GM21737 (cell line): ENCODE data around the gene PTCHD1.

Experiments
- ATAC-seq: cut with Tn5 transposase; IDR thresholded peaks from one replicate; pipeline ENCODE4 v1.9.1; 2021; ENCODE audit warnings: mild to moderate bottlenecking, moderate library complexity; ENCODE audit not compliant: unreplicated experiment

Gene PTCHD1

DNA sequence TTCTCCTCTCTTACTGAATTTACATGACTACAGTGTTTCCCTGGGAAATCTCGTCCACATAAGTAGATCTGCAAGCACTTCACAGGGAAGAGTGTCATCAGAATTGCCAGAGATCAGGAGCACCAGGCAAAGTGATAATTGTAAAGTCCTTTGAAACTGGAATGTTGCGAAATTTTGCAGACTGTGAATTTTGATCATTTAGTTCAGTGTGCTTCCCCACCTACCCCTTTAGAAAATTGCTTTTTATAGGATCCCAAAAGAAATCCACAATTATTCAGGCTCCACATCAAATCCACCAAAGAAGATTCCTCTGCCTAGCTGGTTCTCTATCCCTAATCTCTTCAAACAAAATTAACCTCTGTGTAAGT is 10.2 kb downstream of the PTCHD1 start:
- no peak for ATAC-seq

DNA sequence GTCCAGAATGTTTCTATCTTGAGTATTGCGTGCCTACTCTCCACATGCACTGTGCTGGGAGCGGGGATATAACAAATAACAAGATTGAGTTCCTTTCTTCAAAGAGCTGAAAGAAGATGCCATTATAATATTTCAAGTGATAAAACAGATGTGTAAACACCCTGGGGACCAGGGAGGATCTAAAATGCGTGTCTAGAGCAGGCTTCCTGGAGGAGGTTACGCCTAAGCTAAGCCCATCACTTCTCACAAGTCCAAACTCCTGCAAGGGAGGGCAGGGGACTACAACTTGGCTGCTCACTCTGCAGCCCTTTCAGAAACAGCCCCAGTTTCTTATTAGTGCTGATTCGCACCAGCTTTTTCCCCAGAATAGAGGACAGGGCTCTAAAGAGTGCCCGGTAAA is 21.5 kb downstream of the PTCHD1 start:
- no peak for ATAC-seq

DNA sequence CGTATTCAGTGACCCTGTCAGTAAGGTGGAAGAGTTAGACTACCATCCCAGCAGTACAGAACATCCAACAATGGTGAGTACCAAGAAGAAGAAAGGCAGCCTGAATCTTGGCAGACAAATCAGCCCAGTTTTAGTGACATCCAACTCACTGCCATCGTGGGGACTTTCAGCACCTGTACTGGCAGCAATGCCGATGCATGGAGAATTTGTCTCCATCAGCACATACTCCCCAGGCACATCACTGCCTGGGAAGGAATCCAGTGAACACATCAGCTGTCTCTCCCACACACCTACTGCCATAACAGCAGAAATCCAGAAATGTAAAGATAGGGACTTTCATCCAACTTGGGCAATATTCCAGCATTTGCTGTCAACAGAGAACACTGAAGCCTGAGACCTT is 29.8 kb downstream of the PTCHD1 start:
- no peak for ATAC-seq

DNA sequence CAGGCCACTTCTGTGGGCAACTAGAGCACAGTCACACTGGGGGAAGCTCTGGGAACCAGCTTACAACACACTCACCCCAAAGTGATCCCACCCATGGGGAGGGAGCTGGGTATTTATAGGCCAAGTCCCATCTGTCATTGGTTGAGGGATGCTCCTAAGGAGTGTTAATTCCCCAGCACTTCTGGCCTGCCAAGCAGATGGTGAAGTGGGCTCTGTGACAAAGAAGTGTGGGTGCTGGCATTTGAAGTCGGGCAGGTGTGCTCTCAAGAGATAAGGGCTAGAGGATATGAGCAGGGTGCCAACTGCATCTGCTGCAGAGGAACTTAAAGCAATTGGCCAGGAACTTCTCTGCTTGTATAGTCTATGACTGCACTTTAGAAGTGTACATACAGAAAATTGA is 30.9 kb downstream of the PTCHD1 start:
- ATAC-seq: no peak

DNA sequence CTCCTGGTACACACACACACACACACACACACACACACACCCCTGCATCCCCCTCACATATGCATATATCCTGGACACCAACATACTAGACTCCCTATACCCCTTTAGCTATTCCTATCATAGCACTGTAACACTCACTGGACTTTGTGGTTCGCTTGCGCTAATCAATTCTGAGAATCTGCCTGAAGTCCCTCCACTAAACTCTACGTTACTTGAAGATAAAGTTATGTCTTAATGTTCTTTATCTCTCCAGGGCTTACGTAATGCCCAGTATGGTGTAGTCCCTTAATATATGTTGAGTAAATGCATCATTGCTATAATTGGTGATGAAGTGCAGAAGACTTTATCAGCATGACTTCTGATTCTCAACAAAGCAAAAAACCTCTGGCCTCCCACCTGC is 32.3 kb downstream of the PTCHD1 start:
- no peak for ATAC-seq

DNA sequence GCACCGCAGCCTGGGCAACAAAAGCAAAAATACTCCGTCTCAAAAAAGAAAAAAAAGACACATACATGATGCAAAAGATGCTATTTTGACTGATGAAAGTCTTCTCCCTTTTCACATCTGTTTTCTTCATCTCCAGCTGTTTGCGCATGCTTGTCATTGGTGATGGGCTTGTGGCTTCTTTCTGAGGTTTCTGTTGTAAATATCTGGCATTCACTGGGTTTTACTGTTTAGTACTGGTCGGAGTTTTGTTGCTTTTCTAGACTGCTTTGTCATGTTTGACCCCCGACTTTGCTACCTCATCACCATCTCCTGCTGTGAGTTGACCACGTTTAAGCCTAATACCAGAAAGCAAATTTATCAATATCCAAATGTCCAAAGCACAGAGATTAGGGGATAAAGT is 34.4 kb downstream of the PTCHD1 start:
- no peak for ATAC-seq

DNA sequence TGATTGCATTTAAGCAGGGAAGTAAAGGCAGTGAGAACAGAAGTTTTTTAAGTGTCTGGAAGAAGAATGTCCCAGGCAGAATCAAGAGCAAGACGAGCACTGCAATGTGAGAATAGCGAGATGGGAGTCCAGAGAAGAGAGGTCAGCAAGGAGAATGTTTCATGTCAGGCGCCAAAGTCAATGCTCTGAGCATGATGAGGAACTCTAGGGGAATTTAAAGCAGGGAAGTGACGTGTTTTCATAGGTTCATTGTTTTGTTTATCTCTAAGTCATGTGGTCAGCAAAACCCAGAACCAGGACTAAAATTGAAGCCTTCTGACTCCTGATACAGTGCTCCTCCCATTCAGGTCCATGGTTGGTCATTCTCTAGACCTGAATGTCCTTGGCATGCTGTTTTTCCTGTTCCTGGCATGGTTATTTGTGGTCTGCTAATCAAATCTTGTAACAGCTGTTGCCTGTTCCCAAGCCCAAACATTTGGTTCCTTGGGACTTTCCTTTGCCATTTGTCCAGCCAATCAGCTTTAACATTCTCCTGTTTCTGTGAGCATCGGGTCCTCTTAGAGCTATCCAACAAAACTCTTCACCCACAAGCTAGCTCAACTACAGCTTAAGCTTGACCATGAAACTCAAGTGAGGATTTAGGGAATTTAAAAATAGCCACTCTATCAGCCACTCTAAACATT is 37.7 kb downstream of the PTCHD1 start:
- ATAC-seq: no peak

DNA sequence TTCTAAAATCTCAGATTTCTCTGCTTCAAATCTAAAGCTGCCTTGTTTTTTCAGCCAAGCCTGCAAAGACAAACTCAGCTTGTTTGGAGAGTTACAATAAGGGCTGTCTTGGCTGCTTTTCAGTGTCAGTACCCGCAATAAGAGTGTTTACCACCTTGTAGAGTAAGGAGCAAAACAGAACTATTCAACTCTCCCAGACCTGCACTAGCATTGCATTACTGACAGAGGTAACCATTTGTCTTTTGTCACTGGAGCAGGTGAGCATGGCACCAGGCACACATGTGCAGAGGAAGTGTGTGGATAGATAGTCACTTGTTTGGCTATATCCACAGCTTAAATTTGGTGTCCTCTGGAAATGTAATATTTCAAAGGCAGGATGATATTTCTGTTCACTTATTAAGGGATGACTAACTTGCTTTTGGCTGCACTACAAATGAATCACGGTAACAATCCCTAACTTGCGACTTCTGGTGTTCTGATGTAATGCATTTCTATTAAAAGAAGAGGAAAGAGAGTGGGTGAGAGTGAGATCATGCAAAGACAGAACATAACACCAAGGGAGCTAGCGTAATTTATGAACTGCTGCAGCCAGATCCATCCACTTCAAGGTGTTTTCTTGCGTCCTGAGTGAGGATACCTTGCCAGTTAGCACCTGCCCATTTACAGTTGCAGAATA is 38.6 kb downstream of the PTCHD1 start:
- no peak for ATAC-seq

DNA sequence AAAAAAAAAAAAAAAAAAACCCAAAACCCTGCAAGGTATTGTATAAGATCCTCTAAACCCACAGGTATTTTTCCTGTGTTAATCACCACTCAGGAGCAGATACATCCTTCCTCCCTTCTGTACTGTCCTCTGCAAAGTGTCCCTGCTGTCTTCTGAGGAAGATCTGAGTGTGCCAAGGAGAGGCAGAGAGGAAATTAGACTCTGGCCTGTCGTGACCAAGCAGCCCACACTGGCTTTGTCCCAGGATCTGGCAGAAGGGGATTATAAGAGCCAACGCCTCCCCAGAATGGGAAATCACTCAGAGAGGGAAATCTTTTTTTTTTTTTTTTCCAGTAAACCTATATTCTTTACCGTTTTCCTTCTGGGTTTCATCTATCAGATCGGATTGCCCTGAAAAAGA is 39.6 kb downstream of the PTCHD1 start:
- ATAC-seq: no peak

DNA sequence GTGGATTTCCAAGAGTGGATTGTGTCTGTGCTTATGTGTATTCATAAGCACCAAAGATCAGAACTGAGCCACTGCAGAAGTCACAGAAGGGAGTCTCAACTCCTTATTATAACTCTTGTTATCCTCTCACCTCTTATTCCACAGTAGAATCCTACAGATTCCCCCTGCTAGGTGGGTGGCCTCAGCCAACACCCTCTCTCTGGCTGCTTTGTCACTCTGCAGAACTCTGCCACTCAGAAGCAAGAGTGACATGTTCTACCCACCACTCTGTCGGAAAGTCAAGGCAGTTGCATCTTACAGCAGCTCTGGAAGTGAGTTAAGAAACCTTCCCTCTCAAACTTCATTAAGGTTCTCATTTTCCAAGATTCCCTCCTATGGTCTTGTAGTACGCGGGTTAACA is 41.9 kb downstream of the PTCHD1 start:
- ATAC-seq: no peak

DNA sequence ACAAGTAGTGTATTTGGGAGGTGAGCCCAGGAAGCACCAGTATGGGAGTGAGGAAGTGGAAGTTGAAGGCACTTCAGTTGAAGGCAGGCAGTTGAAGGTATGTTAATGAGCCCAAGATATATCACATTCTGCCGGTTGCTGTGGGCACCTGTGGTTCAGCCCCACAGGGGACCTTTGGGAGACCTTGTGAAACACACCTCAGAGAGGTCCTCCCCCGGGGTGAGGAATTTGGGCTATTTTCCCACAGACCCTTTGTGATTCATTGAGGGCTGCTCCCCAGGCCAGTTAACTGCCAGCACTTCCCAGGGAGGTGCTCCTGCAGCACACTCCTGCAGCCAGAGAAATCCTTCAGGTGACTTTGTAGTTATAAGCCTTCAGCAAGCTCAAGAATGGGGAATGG is 45.9 kb downstream of the PTCHD1 start:
- ATAC-seq: no peak

DNA sequence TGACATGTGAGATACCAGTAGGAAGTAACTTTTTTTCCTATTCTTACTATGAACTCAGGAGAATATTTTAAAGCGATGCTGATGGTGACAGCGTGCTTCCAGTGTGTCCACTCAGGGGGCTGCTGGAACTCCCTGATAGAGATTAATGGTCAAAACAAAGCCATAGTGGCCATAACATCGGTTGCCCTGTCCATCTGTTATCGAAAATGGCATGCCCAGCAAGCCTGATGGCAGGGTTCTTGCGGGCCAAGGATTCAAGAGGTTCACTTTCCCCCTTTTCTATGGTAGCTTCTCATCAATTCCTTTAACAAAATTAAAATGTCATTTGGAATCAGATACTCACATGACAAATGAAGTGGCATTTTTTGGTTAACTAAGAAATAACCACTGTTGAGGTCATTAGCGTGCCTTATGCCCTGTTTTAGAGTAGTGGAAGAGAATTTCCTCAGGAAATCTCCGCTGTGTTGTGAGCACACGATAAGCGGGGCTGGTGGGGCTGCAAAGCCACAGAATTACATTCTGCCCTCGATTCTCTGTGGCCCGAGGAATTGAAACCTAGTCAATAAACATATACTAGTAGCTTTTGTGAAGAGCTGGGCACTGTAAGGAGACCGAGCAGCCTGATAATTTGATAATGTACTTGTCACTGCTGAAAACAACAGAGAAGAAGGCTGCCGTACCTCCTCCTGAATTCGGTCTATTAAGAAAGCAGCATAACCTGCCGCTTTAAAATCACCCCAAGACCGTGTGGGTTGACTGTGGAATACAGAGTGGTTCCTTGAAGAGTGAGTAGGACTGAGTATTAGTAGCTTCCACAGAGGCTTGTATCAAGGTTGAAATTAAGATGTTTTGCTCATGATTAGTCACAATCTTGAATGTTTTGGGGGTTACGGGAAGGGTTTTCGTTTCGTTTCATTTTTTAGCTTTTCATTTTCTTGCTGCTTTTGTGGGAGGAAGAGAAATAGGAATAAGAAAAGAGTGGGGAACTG is 46.7 kb downstream of the PTCHD1 start:
- ATAC-seq: no peak

DNA sequence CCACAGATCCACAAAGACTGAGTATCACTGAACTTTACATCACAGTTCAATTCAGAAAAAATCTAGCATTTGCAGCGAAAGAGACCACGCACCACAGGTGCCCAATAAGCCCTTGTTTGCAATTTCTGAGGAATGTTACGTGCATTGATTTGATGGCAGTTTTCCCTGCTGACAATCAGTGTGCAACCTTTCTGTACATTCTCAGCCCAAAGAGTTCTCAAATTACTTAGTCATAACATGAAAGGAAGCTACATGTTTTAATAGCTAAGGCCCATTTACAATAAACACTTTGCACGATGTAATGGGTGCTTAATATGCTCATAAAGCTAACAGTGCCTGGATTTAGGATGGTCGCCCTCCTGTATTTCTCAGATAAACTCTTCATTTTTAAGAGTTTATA is 47.9 kb downstream of the PTCHD1 start:
- ATAC-seq: no peak

DNA sequence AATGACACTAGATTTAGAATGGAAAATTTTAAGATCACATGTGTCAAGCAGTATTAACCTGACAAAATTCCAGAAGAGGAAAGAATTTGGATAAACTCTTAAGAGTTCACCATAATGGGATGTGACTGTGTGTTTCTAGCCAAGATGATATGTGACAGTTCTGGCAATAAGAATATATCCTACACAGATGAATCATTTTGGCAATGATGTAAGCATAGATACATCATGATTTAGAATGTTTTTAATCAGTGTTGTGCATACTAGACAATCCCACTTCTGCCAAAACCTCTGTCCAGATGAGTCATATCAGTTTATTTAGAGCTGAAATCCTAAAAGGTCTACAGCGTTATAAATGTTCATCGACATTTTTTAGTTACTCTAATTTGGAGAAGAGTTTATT is 48.8 kb downstream of the PTCHD1 start:
- ATAC-seq: no peak

DNA sequence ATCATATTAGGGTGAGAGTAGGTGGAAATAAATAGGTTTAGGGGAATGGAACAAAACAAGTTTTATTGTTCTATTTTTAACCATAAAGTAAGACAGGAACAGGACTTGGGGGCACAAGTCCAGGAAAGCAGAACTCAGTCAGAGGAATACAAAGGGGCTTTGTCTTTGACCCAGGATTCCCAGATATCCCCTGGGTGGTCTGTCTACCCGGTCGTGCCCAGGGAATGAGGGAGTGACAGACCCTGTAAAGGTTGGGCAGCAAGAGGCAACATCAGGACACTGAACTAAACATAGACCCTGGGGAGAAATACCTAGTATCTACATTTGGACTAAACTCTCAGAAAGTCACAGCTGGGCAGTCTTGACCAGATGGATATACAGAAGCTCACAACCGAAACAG is 50.6 kb downstream of the PTCHD1 start:
- ATAC-seq: no peak

DNA sequence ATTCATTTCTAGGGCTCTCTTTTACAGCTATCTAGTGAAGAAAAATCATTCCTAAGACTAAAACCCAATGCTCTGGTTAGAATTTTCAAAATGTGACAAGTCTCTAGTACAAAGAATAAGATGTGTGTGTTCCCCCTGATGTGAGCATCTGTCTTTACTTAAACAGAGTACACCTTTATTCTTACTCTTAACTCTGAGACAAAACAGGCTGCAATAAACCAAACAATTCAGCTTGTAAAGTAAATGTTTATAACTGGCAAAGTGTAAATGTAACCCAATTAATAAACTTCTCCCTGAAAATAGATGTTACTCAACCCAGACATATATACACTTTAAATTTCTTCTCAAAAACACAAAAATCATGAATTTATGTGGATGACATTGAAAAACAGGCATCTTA is 51.6 kb downstream of the PTCHD1 start:
- no peak for ATAC-seq

DNA sequence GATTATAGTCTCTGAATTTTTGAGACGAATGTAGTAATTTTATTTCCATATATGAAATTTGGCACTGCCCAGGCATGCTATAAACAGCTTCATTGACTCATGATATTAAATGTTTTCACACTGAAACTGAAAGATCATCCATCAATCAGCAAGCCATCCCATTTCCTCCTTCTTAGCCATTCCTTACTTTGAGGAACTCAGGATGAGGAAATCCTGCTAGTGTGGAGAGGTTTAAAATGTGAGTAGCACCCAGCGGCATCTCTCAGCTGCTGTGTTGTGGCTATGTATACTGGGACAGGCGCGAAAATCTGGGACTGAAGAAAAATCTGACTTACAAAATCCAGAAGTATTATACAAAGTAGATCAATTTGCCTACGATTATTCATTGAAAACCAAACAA is 52.1 kb downstream of the PTCHD1 start:
- ATAC-seq: no peak

DNA sequence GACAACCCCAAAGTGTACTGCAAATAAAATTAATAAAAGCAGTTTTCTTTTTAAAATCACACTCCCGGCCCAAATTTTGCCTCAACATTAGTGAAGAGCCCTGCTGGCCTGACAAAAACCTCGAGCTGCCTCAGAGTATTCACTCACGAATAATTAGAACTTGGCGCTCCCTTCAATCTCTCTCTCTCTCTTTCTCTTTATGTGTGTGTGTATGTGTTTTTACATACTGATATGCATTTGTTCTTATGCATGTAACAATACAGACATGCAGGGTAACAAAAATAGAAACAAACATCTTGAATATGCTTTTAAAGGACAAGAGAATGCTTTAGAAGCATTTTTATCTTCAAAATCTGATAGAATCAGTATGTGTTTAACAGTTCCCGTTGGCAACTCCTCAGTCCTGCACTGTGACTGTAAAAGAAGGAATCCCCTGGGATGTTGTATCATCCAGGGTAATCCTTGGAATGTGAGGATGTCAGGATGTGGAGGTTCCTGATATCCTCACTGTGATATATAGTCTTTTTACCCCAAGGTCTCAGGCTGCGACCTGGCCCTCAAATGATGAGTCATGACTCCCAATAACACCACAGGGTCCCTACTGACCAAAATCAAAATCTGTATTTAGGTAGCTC is 53.0 kb downstream of the PTCHD1 start:
- no peak for ATAC-seq

DNA sequence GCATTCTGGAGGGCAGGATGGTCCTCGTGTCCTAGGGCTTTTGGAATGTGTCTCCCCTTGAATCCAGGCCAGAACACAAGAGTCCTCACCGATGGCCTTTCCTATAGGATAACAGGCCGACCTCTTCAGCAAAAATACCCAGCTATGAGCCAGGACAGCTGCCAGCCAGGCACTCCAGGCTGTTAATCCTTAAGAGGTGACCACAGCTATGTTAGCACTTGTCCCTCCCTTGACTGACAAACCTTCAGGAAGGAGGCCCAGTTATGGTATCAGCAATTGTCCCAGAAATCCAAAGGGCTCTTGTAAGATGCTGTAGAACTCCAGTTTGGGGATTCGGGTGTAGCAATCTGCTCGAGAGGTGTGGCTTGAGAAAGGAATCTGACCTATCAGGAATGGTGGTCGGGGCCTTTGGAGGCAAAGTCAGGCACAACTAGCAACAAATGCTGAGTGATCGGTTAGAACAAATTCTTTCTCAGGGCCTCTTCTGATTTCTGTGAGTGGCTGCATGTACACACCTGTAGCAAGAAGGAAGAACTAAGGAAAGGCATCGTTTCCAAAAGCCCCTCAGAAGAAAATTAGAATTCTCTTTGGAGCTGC is 54.6 kb downstream of the PTCHD1 start:
- ATAC-seq: no peak

DNA sequence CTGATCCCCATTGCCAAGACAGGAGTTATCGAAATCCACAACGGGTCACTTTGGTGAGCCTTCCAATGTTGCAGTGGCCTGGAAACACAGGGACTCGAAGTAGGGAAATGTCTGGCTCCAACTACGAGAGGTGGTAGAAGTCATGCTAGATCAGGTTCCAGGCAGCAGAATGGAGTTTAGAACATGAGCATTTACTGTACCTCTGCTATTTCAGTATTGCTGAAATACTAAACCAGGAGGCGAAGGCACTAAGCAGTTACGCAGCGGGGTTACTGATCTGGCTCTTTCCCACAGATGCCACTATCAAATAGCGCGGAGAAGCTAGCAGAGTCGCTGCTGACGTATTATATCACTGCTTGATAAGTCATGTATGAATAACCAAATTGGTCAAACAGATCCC is 56.3 kb downstream of the PTCHD1 start:
- ATAC-seq: no peak

DNA sequence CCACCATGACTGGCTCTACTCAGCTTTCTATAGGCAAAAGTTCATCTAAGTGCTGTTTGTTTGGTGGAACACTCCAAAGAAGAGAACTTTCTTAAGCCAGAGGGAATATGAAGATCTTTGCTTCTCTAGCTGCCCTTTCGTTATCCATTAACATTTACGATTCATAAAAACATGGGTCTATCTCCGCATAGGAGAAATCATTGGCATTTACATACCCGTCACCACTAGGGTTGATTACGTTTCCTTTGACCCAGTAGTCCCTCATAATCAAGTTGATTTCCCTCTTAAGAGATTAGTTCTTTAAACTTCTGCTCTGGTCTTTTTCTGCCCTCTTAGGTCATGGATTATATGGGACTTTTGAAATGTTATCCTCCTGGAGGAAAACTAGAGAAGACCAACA is 57.5 kb downstream of the PTCHD1 start:
- no peak for ATAC-seq
